Thyroid gland (tissue), 4 donors: Measurements from ENCODE around the gene PLA2G3. TPM values are rescaled to one million over a fixed set of nuclear protein-coding genes. Genes with fewer than 3 reads are reported as not detected.
"Not testable (repeated sequence)": the region's sequence is repeated elsewhere in the genome, so short reads cannot be mapped to it uniquely, and the experiment has no call there.

Experiments used
- DNase-seq, 2 donors: peaks; one replicate each; pipeline ENCODE4 v3.0.0-alpha.2; 2019
- H3K27ac ChIP-seq, 3 donors: fragments of 200-600 bp; sonication (generic); 1 replicate in 2 of 3; 2 replicates in 1 of 3; pipeline ENCODE4 v1.5.1; 2016 to 2019; ENCODE audit warnings: mild to moderate bottlenecking in 1 of 3, moderate library complexity in 1 of 3
- H3K27me3 ChIP-seq: fragments of 200-600 bp; sonication (generic); one replicate; pipeline ENCODE4 v1.5.1; 2019
- H3K36me3 ChIP-seq, 2 donors: fragments of 200-600 bp; sonication (generic); one replicate each; pipeline ENCODE4 v1.5.1; 2016 to 2019
- H3K4me1 ChIP-seq, 2 donors: fragments of 200-600 bp; sonication (generic); one replicate each; pipeline ENCODE4 v1.5.1; 2017 to 2019
- H3K4me3 ChIP-seq, 3 donors: fragments of 200-600 bp; sonication (generic); replicated peaks in 1 of 3; 1 replicate in 2 of 3; 2 replicates in 1 of 3; pipeline ENCODE4 v1.5.1; 2016; ENCODE audit warnings: mild to moderate bottlenecking in 1 of 3
- H3K9me3 ChIP-seq: fragments of 200-600 bp; sonication (generic); one replicate; pipeline ENCODE4 v1.5.1; 2017
- CTCF ChIP-seq, 6 experiments: fragments of 200-600 bp in 3 of 6; fragments of 450-650 bp in 3 of 6; sonication (generic) in 3 of 6; IDR thresholded peaks; one replicate each; pipeline ENCODE4 v1.5.1; 2016 to 2019; ENCODE audit warnings: antibody characterized with exemption in 6 of 6, mild to moderate bottlenecking in 2 of 6, inconsistent platforms in 1 of 6, moderate library complexity in 1 of 6
- POLR2A ChIP-seq, 2 donors: fragments of 450-650 bp; IDR thresholded peaks; one replicate each; pipeline ENCODE4 v1.6.1; 2017; ENCODE audit warnings: antibody characterized with exemption in 2 of 2, mild to moderate bottlenecking in 2 of 2, moderate library complexity in 1 of 2
- WGBS, 2 donors: methylation state at CpG; one replicate each; pipeline ENCODE4 v1.1.5; 2017; 5-methylcytosine and 5-hydroxymethylcytosine counted together
- intact Hi-C: fragments of 100-400 bp; cut with DNase I; formaldehyde crosslinking; loops from one replicate; pipeline ENCODE4 v1.15.1; 2023
- total RNA-seq, 4 donors: library from RNA; depleted of rRNA; stranded (reverse); fragments of >200 nt; gene quantifications; one replicate each; pipeline ENCODE4 v1.2.3, GENCODE V29; 2016

The PLA2G3 gene
- total RNA-seq, 4 donors from 2014 or later, result 0.22 to 1.9 (median 0.83) TPM; not detected in 1

- H3K4me1 ChIP-seq, result peaks cover 16 to 33% of the 10 kb centered on the region in 2 donors
Observed at GRCh38 chr22:31178859-31179258, 38.6 kb upstream of the PLA2G3 start.

GRCh38 chr22:31177420-31178162, 37.3 kb upstream of the PLA2G3 start:
- no peak overlapping the region for H3K4me3 ChIP-seq
- TF ChIP-seq CTCF (IDR thresholded peaks at IDR 0.05) (no peak), POLR2A (IDR thresholded peaks at IDR 0.05) (no peak)
- peak overlapping the region in 2 of 3 donors; percentile 0 to 7 for H3K27ac ChIP-seq
- intact Hi-C loops, result no loop called here
- no peaks in the 10 kb centered on the region for H3K36me3 ChIP-seq
- peaks cover 25 to 41% of the 10 kb centered on the region in 2 donors for H3K4me1 ChIP-seq
- DNase-seq, result peak in 1 of 2 donors; percentile 41
- 80 to 88% methylated on average over 6 of the region's 6 CpGs for WGBS, 2 donors
- no peaks in the 10 kb centered on the region for H3K9me3 ChIP-seq
- no peaks in the 10 kb centered on the region for H3K27me3 ChIP-seq

More at GRCh38 chr22:31178859-31179258, 38.6 kb upstream of the PLA2G3 start:
- no peaks in the 10 kb centered on the region for H3K9me3 ChIP-seq
- no peak for DNase-seq
- TF ChIP-seq CTCF (IDR thresholded peaks at IDR 0.05) (no peak), POLR2A (IDR thresholded peaks at IDR 0.05) (no peak)
- intact Hi-C loops, result no loop called here
- H3K27me3 ChIP-seq, result no peaks in the 10 kb centered on the region
- H3K4me3 ChIP-seq, result no peak overlapping the region
- 95 to 100% methylated on average over 2 of the region's 2 CpGs for WGBS, 2 donors
- peak overlapping the region; percentile 14 to 75 (median 18) for H3K27ac ChIP-seq
- no peaks in the 10 kb centered on the region for H3K36me3 ChIP-seq

GRCh38 chr22:31176923-31177322, 36.6 kb upstream of the PLA2G3 start:
- peak overlapping the region in 2 of 3 donors; percentile 0 to 7 for H3K27ac ChIP-seq
- intact Hi-C loops, result no loop called here
- peaks cover 25 to 41% of the 10 kb centered on the region in 2 donors for H3K4me1 ChIP-seq
- TF ChIP-seq CTCF (IDR thresholded peaks at IDR 0.05) (no peak), POLR2A (IDR thresholded peaks at IDR 0.05) (no peak)
- H3K9me3 ChIP-seq, result no peaks in the 10 kb centered on the region
- 89 to 100% methylated on average over 1 of the region's 1 CpG for WGBS, 2 donors
- H3K27me3 ChIP-seq, result no peaks in the 10 kb centered on the region
- H3K4me3 ChIP-seq, result no peak overlapping the region
- DNase-seq, result no peak
- H3K36me3 ChIP-seq, result no peaks in the 10 kb centered on the region

GRCh38 chr22:31173386-31174145, 33.3 kb upstream of the PLA2G3 start:
- no peak for DNase-seq
- H3K4me1 ChIP-seq, result peaks cover 28 to 43% of the 10 kb centered on the region in 2 donors
- WGBS, 2 donors, result 76 to 77% methylated on average over 5 of the region's 5 CpGs

GRCh38 chr22:31171734-31172133, 31.4 kb upstream of the PLA2G3 start:
- H3K4me3 ChIP-seq, H3K27ac ChIP-seq, H3K36me3 ChIP-seq, H3K9me3 ChIP-seq, DNase-seq, intact Hi-C loops, H3K27me3 ChIP-seq: not testable (repeated sequence)
- peaks cover 28 to 36% of the 10 kb centered on the region in 2 donors for H3K4me1 ChIP-seq
- WGBS, 2 donors, result 91 to 94% methylated on average over 9 of the region's 9 CpGs

More at GRCh38 chr22:31173386-31174145, 33.3 kb upstream of the PLA2G3 start:
- no peaks in the 10 kb centered on the region for H3K27me3 ChIP-seq
- H3K27ac ChIP-seq, result peak overlapping the region in 2 of 3 donors; percentile 25 to 39
- no peak overlapping the region for H3K4me3 ChIP-seq
- intact Hi-C loops, result no loop called here
- no peaks in the 10 kb centered on the region for H3K9me3 ChIP-seq
- H3K36me3 ChIP-seq, result no peaks in the 10 kb centered on the region
- TF ChIP-seq POLR2A (IDR thresholded peaks at IDR 0.05), result no peak
- no peak for TF ChIP-seq CTCF (IDR thresholded peaks at IDR 0.05)
